Measurements from ENCODE around the gene SFXN3.

The SFXN3 gene

GRCh38 chr10:100996678-100997359 lies 34.2 kb upstream of the SFXN3 start:
- TF ChIP-seq GATA1 (IDR thresholded peaks at IDR 0.05; ENCODE audit: low read depth, low read length) (no peak), POLR2A (IDR thresholded peaks at IDR 0.05; ENCODE audit: low read length) (no peak)
- peak; percentile 54 to 61 for DNase-seq

GRCh38 chr10:100997360-100998182 lies 33.5 kb upstream of the SFXN3 start:
- TF ChIP-seq POLR2A (IDR thresholded peaks at IDR 0.05; ENCODE audit: low read length) (peak; percentile 38), GATA1 (IDR thresholded peaks at IDR 0.05; ENCODE audit: low read depth, low read length) (no peak)
- DNase-seq, result peak; percentile 79 to 87

GRCh38 chr10:100998183-100998990 lies 32.6 kb upstream of the SFXN3 start:
- peak; percentile 83 to 87 for DNase-seq
- TF ChIP-seq POLR2A (IDR thresholded peaks at IDR 0.05; ENCODE audit: low read length) (no peak), GATA1 (IDR thresholded peaks at IDR 0.05; ENCODE audit: low read depth, low read length) (no peak)

GRCh38 chr10:100998991-100999741 lies 31.9 kb upstream of the SFXN3 start:
- DNase-seq, result peak; percentile 83 to 90
- TF ChIP-seq POLR2A (IDR thresholded peaks at IDR 0.05; ENCODE audit: low read length), result peak; percentile 54
- TF ChIP-seq GATA1 (IDR thresholded peaks at IDR 0.05; ENCODE audit: low read depth, low read length), result no peak

- no peak for DNase-seq
- TF ChIP-seq POLR2A (IDR thresholded peaks at IDR 0.05; ENCODE audit: low read length) (no peak), GATA1 (IDR thresholded peaks at IDR 0.05; ENCODE audit: low read depth, low read length) (no peak)
These were observed 31.3 kb upstream of the SFXN3 start, which contains the start of gene LZTS2 for GRCh38 chr10:100999742-101000126. TSS of gene LZTS2 (plus strand) at chr10:100999808. CDS start at chr10:101002539, 2,731 bp downstream.

GRCh38 chr10:101000127-101000914 lies 30.7 kb upstream of the SFXN3 start:
- no peak for TF ChIP-seq GATA1 (IDR thresholded peaks at IDR 0.05; ENCODE audit: low read depth, low read length)
- no peak for TF ChIP-seq POLR2A (IDR thresholded peaks at IDR 0.05; ENCODE audit: low read length)
- DNase-seq, result peak; percentile 42 to 50

GRCh38 chr10:101000915-101001658 lies 29.9 kb upstream of the SFXN3 start:
- TF ChIP-seq GATA1 (IDR thresholded peaks at IDR 0.05; ENCODE audit: low read depth, low read length), result no peak
- no peak for TF ChIP-seq POLR2A (IDR thresholded peaks at IDR 0.05; ENCODE audit: low read length)
- peak; percentile 24 to 46 for DNase-seq

- no peak for TF ChIP-seq GATA1 (IDR thresholded peaks at IDR 0.05; ENCODE audit: low read depth, low read length)
- DNase-seq, result no peak
These were observed 29.4 kb upstream of the SFXN3 start for GRCh38 chr10:101001659-101002035.

GRCh38 chr10:101002456-101002855 lies 28.6 kb upstream of the SFXN3 start:
- DNase-seq, result no peak
- TF ChIP-seq POLR2A (IDR thresholded peaks at IDR 0.05; ENCODE audit: low read length) (no peak), GATA1 (IDR thresholded peaks at IDR 0.05; ENCODE audit: low read depth, low read length) (no peak)

GRCh38 chr10:101003639-101004206 lies 27.3 kb upstream of the SFXN3 start:
- DNase-seq, result no peak
- TF ChIP-seq GATA1 (IDR thresholded peaks at IDR 0.05; ENCODE audit: low read depth, low read length) (no peak), POLR2A (IDR thresholded peaks at IDR 0.05; ENCODE audit: low read length) (no peak)

GRCh38 chr10:101005361-101005760 lies 25.7 kb upstream of the SFXN3 start:
- TF ChIP-seq POLR2A (IDR thresholded peaks at IDR 0.05; ENCODE audit: low read length), result no peak
- TF ChIP-seq GATA1 (IDR thresholded peaks at IDR 0.05; ENCODE audit: low read depth, low read length), result no peak
- DNase-seq, result no peak
